GF-D8 (cell line): ENCODE results near the gene STX5.
A peak's percentile ranks its signal among the peaks of the same experiment; 100 is the strongest.
"Not testable (repeated sequence)": the region's sequence is repeated elsewhere in the genome, so short reads cannot be mapped to it uniquely, and the experiment has no call there.

Experiments used
- DNase-seq: peaks from one replicate; lab custom pipeline; 2025; lab: John Stamatoyannopoulos, UW

The STX5 gene

GRCh38 chr11:62854013-62854824 lies 22.4 kb upstream of the STX5 start:
- DNase-seq: no peak

GRCh38 chr11:62853279-62853965 lies 21.6 kb upstream of the STX5 start:
- no peak for DNase-seq

GRCh38 chr11:62852523-62853188 lies 20.8 kb upstream of the STX5 start:
- DNase-seq: no peak

GRCh38 chr11:62851807-62852522 lies 20.1 kb upstream of the STX5 start:
- no peak for DNase-seq

- DNase-seq: no peak
These were observed 19.3 kb upstream of the STX5 start for GRCh38 chr11:62850911-62851806.

GRCh38 chr11:62847767-62848314 lies 16.0 kb upstream of the STX5 start:
- no peak for DNase-seq

- no peak for DNase-seq
These were observed 14.3 kb upstream of the STX5 start for GRCh38 chr11:62846177-62846576.

- DNase-seq: no peak
These were observed 12.3 kb upstream of the STX5 start for GRCh38 chr11:62844154-62844553.

GRCh38 chr11:62843466-62843865 lies 11.6 kb upstream of the STX5 start:
- DNase-seq: no peak

- DNase-seq: not testable (repeated sequence)
These were observed 11.0 kb upstream of the STX5 start for GRCh38 chr11:62842891-62843290.

GRCh38 chr11:62842171-62842741 lies 10.4 kb upstream of the STX5 start:
- DNase-seq: no peak

- DNase-seq: peak; percentile 99
These were observed 9.7 kb upstream of the STX5 start for GRCh38 chr11:62841361-62842170.

GRCh38 chr11:62840721-62841360 lies 9.0 kb upstream of the STX5 start:
- DNase-seq: peak; percentile 56

GRCh38 chr11:62839050-62839945 lies 7.4 kb upstream of the STX5 start, which contains the start of gene WDR74:
TSS of gene WDR74 (minus strand) at chr11:62839590. CDS start at chr11:62839570, 20 bp downstream.
- DNase-seq: peak; percentile 78

GRCh38 chr11:62835336-62835735 lies 3.5 kb upstream of the STX5 start:
- DNase-seq: no peak

GRCh38 chr11:62832336-62833234 lies 734 bp upstream of the STX5 start, which contains the start of gene TEX54:
TSS of gene TEX54 (minus strand) at chr11:62832841.
- DNase-seq: no peak
